Measurements from ENCODE around the gene ASS1. TPM values are rescaled to one million over a fixed set of nuclear protein-coding genes. Genes with fewer than 3 reads are reported as not detected.

ASS1 gene
- 85.3 and 85.4 TPM in 2 replicates for total RNA-seq

GRCh38 chr9:130444565-130445221 lies at the start of gene ASS1:
TSS of gene ASS1 (plus strand) at chr9:130444961. CDS start at chr9:130452229, 7,268 bp downstream.

Other genes with a start within 250 kb of the ASS1 start
- gene HMCN2, start 179.2 kb upstream of the ASS1 start, total RNA-seq = not detected in 2 replicates
- gene FUBP3, start 134.6 kb downstream of the ASS1 start, total RNA-seq = 27.4 and 31.9 TPM in 2 replicates
- gene PRDM12, start 219.6 kb downstream of the ASS1 start, total RNA-seq = not detected in 2 replicates
- 21.4 and 26.8 TPM in 2 replicates for gene EXOSC2, start 248.8 kb downstream of the ASS1 start, total RNA-seq